Astrocyte (in vitro differentiated cells and primary cell): Measurements from ENCODE around the gene PHF21B. TPM values are rescaled to one million over a fixed set of nuclear protein-coding genes. Genes with fewer than 3 reads are reported as not detected.

Source experiments
- DNase-seq: peaks from one replicate; pipeline ENCODE4 v3.0.0-alpha.2; 2010; ENCODE audit warnings: low read depth
- FAIRE-seq: peaks from 2 replicates; lab custom pipeline; 2011; peaks lifted over from hg19 to GRCh38; lab: Jason Lieb, UNC
- H2AFZ ChIP-seq: 2 replicates; pipeline ENCODE4 v1.6.0; 2012; ENCODE audit warnings: low read depth, low read length, inconsistent platforms
- H3K27ac ChIP-seq: 2 replicates; pipeline ENCODE4 v1.5.1; 2011; ENCODE audit warnings: low read depth, low read length, inconsistent platforms
- H3K27me3 ChIP-seq: 2 replicates; pipeline ENCODE4 v1.6.0; 2011; ENCODE audit warnings: low read length, inconsistent platforms; ENCODE audit not compliant: insufficient read depth
- H3K36me3 ChIP-seq: 2 replicates; pipeline ENCODE4 v1.5.1; 2011; ENCODE audit warnings: low read length, inconsistent platforms; ENCODE audit not compliant: insufficient read depth
- H3K4me1 ChIP-seq: 2 replicates; pipeline ENCODE4 v1.5.1; 2011; ENCODE audit warnings: low read length, inconsistent platforms; ENCODE audit not compliant: insufficient read depth
- H3K4me2 ChIP-seq: 2 replicates; pipeline ENCODE4 v1.6.0; 2012; ENCODE audit warnings: low read length, inconsistent platforms
- H3K4me3 ChIP-seq: 2 replicates; pipeline ENCODE4 v1.5.1; 2011; ENCODE audit warnings: low read depth, mild to moderate bottlenecking, low read length, inconsistent platforms; ENCODE audit not compliant: insufficient read depth
- H3K79me2 ChIP-seq: 2 replicates; pipeline ENCODE4 v1.6.0; 2012; ENCODE audit warnings: mild to moderate bottlenecking, low read length, inconsistent platforms; ENCODE audit not compliant: insufficient read depth
- H3K9ac ChIP-seq: 2 replicates; pipeline ENCODE4 v1.6.0; 2012; ENCODE audit warnings: mild to moderate bottlenecking, low read length, inconsistent platforms
- H3K9me3 ChIP-seq: 2 replicates; pipeline ENCODE4 v1.5.1; 2012; ENCODE audit warnings: low read depth, mild to moderate bottlenecking, low read length, inconsistent platforms; ENCODE audit not compliant: insufficient read depth
- H4K20me1 ChIP-seq: 2 replicates; pipeline ENCODE4 v1.6.0; 2012; ENCODE audit warnings: low read length, inconsistent platforms; ENCODE audit not compliant: insufficient read depth
- H3K27ac Mint-ChIP-seq: one replicate; pipeline ENCODE4 v1.8.0; 2021; ENCODE audit warnings: mild to moderate bottlenecking, mixed read lengths; ENCODE audit not compliant: unreplicated experiment
- H3K27me3 Mint-ChIP-seq: one replicate; pipeline ENCODE4 v1.8.0; 2021; ENCODE audit warnings: low read depth, mixed read lengths; ENCODE audit not compliant: unreplicated experiment
- H3K36me3 Mint-ChIP-seq: one replicate; pipeline ENCODE4 v1.8.0; 2021; ENCODE audit warnings: low read depth, mixed read lengths; ENCODE audit not compliant: unreplicated experiment
- H3K4me1 Mint-ChIP-seq: one replicate; pipeline ENCODE4 v1.8.0; 2021; ENCODE audit warnings: low read depth, mixed read lengths; ENCODE audit not compliant: unreplicated experiment
- H3K4me3 Mint-ChIP-seq: one replicate; pipeline ENCODE4 v1.8.0; 2021; ENCODE audit warnings: mild to moderate bottlenecking, moderate library complexity, mixed read lengths; ENCODE audit not compliant: unreplicated experiment
- H3K9me3 Mint-ChIP-seq: one replicate; pipeline ENCODE4 v1.8.0; 2021; ENCODE audit warnings: mild to moderate bottlenecking, mixed read lengths; ENCODE audit not compliant: unreplicated experiment
- EZH2 ChIP-seq: IDR thresholded peaks from 2 replicates; pipeline ENCODE4 v1.6.1; 2012; ENCODE audit warnings: mild to moderate bottlenecking, low read length, inconsistent platforms; ENCODE audit not compliant: insufficient read depth
- total RNA-seq: library from RNA; stranded (reverse); gene quantifications from 2 replicates; pipeline ENCODE4 v1.2.1, GENCODE V29; 2021
- TF ChIP-seq, protein P1 (sequence below): IDR thresholded peaks from 2 replicates; pipeline ENCODE4 v1.5.1; 2011; ENCODE audit warnings: low read depth, mild to moderate bottlenecking, inconsistent platforms, low read length, moderate library complexity; ENCODE audit not compliant: insufficient read depth

Gene PHF21B
- total RNA-seq, 1 donor from 2014 or later = 6.3 TPM

DNA sequence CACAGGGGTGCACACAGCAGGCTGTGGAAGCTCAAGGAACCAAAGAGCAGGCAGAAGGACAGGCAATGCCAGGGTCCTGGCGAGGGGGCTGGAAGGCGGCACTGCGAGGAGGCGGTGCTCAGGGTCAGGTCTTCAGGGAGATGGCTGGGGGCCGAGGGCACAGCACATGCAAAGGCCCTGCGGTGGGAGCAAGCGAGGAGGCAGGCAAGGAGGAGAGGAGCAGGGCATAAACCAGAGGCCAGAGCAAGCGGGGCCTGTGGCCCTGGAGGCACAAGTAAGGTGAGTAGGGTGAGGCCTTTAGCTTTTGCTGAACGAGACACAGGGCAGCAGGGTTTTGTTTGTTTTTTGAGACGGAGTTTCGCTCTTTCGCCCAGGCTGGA is 130.5 kb downstream of the PHF21B start:
- H3K79me2 ChIP-seq = no peaks in the 10 kb centered on the region
- no peak overlapping the region for H3K27ac Mint-ChIP-seq
- no peak overlapping the region for H3K4me3 ChIP-seq
- H4K20me1 ChIP-seq = no peaks in the 10 kb centered on the region
- no peak overlapping the region for H3K27ac ChIP-seq
- H3K9me3 ChIP-seq = no peaks in the 10 kb centered on the region
- TF ChIP-seq, protein P1, sequence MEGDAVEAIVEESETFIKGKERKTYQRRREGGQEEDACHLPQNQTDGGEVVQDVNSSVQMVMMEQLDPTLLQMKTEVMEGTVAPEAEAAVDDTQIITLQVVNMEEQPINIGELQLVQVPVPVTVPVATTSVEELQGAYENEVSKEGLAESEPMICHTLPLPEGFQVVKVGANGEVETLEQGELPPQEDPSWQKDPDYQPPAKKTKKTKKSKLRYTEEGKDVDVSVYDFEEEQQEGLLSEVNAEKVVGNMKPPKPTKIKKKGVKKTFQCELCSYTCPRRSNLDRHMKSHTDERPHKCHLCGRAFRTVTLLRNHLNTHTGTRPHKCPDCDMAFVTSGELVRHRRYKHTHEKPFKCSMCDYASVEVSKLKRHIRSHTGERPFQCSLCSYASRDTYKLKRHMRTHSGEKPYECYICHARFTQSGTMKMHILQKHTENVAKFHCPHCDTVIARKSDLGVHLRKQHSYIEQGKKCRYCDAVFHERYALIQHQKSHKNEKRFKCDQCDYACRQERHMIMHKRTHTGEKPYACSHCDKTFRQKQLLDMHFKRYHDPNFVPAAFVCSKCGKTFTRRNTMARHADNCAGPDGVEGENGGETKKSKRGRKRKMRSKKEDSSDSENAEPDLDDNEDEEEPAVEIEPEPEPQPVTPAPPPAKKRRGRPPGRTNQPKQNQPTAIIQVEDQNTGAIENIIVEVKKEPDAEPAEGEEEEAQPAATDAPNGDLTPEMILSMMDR = no peak
- TF ChIP-seq EZH2 = no peak
- DNase-seq = no peak
- H3K9me3 Mint-ChIP-seq = peaks cover 4% of the 10 kb centered on the region
- no peaks in the 10 kb centered on the region for H3K27me3 ChIP-seq
- H3K27me3 Mint-ChIP-seq = no peaks in the 10 kb centered on the region
- no peak for FAIRE-seq
- H3K4me3 Mint-ChIP-seq = no peak overlapping the region
- no peaks in the 10 kb centered on the region for H3K36me3 ChIP-seq
- H3K4me2 ChIP-seq = no peak overlapping the region
- no peak overlapping the region for H2AFZ ChIP-seq
- H3K4me1 ChIP-seq = no peaks in the 10 kb centered on the region
- no peak overlapping the region for H3K9ac ChIP-seq
- H3K36me3 Mint-ChIP-seq = peaks cover 20% of the 10 kb centered on the region
- no peaks in the 10 kb centered on the region for H3K4me1 Mint-ChIP-seq

DNA sequence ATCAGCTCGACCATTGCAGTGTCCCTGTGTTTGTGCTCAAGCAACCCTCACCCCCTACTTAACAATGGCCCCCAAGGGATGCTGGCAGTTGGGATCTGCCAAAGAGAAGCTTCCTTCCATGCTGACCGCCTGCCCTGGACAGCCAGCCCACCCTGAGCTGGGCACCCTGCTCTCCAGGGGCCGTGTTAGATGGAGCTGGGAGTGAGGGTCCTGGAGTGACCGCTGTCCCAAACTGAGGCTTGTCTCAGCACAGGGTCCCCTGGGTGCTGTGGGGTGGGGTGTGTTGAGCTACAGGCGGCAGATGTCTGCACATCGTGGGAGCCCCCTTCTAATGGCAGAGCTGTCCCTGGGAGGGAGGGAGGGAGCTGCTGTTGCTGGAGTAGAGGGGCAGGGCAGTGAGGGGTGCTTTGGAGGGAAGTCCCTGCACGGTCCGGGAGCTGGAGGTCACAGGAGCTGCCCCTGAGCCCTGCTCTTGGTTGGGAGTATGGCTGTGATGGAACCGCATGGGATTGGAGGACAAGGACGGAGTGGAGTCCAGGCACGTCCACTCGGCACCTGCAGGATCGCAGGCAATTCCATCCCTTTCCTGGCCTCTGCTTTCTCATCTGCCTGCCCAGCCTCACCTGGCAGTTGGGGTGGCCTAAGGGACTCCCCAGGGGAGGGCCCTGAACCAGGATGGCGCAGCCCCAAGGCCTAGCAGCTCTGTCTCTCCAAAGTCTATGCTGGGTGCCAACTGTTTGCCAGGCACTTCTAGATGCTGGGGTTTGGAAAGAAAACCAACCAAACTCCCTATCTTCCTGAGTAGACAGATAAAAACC is 131.1 kb downstream of the PHF21B start:
- no peaks in the 10 kb centered on the region for H3K27me3 Mint-ChIP-seq
- Histone ChIP-seq H3K4me2 (no peak overlapping the region), H3K4me1 (no peaks in the 10 kb centered on the region), H3K27ac (no peak overlapping the region), H3K36me3 (no peaks in the 10 kb centered on the region), H3K4me3 (no peak overlapping the region), H3K9me3 (no peaks in the 10 kb centered on the region), H3K79me2 (no peaks in the 10 kb centered on the region), H2AFZ (no peak overlapping the region), H4K20me1 (no peaks in the 10 kb centered on the region), H3K27me3 (no peaks in the 10 kb centered on the region), H3K9ac (no peak overlapping the region)
- no peak for TF ChIP-seq EZH2
- TF ChIP-seq, protein P1 = no peak
- peaks cover 20% of the 10 kb centered on the region for H3K36me3 Mint-ChIP-seq
- no peak overlapping the region for H3K27ac Mint-ChIP-seq
- H3K4me1 Mint-ChIP-seq = no peaks in the 10 kb centered on the region
- DNase-seq = no peak
- peaks cover 4% of the 10 kb centered on the region for H3K9me3 Mint-ChIP-seq
- FAIRE-seq = no peak
- no peak overlapping the region for H3K4me3 Mint-ChIP-seq

DNA sequence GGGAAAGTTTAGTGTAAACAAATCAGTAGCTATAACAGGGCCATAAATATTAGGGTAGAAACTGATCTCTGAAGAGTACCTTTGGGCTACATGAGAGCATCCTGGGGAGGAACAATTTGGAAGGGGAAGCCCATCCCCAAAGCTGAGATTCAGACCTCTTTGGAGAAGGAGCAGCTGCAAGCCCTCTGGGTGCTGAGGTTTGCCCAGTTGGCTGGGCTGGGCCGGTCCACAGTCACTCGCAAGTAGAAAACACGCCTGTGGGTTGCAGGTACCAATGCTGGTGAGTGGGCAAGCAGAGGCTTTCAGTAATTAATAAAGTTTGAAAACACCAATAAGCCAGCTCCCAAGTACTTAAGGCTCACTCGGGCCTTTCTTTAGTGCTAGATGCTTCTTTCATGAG is 132.9 kb downstream of the PHF21B start:
- H3K36me3 Mint-ChIP-seq = peaks cover 18% of the 10 kb centered on the region
- peaks cover under 1% of the 10 kb centered on the region for H3K9me3 ChIP-seq
- H3K4me2 ChIP-seq = no peak overlapping the region
- H2AFZ ChIP-seq = no peak overlapping the region
- H3K9me3 Mint-ChIP-seq = peaks cover 6% of the 10 kb centered on the region
- FAIRE-seq = no peak
- H3K9ac ChIP-seq = no peak overlapping the region
- H3K27me3 Mint-ChIP-seq = no peaks in the 10 kb centered on the region
- no peak overlapping the region for H3K27ac Mint-ChIP-seq
- TF ChIP-seq EZH2 = no peak
- TF ChIP-seq, protein P1 = no peak
- H3K27ac ChIP-seq = no peak overlapping the region
- H3K4me1 ChIP-seq = no peaks in the 10 kb centered on the region
- H4K20me1 ChIP-seq = no peaks in the 10 kb centered on the region
- H3K4me3 ChIP-seq = no peak overlapping the region
- no peaks in the 10 kb centered on the region for H3K27me3 ChIP-seq
- H3K4me1 Mint-ChIP-seq = no peaks in the 10 kb centered on the region
- no peak for DNase-seq
- H3K4me3 Mint-ChIP-seq = no peak overlapping the region
- H3K79me2 ChIP-seq = no peaks in the 10 kb centered on the region
- no peaks in the 10 kb centered on the region for H3K36me3 ChIP-seq
